HG02870 (cell line): ENCODE results near the gene RIMBP2.

Experiments
- ATAC-seq: cut with Tn5 transposase; IDR thresholded peaks from one replicate; pipeline ENCODE4 v1.9.1; 2021; ENCODE audit warnings: mild to moderate bottlenecking, moderate library complexity; ENCODE audit not compliant: unreplicated experiment

Gene RIMBP2

DNA sequence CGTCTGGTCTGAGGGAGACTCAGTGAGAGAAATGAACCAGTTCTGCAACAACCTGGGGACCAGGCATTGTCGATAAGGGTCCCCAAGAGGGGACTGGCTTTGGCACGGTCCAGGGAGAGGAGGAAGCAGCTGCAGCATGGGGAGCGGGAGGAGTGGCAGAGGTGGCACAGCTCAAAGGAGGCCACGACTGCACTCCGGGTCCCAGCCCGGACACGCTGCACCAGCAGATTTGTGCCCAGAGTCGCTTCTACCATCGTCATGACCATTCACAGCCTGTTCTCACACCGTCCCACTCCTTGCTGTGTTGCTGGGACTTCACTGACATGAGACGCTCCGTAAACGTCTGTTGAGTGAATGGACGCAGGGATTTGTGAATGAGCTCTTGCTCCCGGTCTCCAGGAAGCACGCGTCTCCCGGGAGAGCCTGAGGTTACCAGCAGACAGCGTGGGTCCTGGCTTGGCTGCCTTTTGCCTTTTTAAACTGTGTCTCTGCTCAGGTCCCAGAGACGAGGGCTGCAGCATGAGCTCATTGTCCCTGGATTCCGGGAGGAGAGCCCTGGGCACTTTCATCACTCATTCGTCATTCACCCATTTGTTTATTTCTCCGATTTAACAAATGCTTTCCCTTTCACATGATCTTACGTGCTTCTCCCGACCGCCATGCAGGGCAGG lies 241.4 kb downstream of the RIMBP2 start:
- no peak for ATAC-seq

- no peak for ATAC-seq
Measured at GRCh38 chr12:130473266-130473665, 242.8 kb downstream of the RIMBP2 start.

GRCh38 chr12:130470969-130471368 lies 245.1 kb downstream of the RIMBP2 start:
- ATAC-seq = no peak

DNA sequence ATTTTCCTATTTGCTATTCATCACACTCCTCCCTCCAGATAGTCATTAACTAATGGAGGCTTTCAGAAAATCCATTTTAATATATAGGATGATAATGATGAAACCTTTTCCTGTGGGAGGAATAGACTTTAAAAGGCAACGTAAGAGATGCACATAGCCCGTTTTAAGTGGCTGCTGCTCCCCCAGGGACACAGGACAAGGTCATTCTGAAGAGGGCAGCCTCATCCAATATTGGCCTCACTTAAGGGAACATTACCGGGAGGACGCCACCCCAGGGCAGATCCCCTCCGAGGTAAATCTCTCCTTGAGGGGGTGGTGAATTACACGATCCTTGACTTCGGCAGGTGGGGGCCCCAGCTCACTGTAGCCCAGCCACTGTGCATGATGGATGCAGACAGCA lies 246.5 kb downstream of the RIMBP2 start:
- ATAC-seq = no peak

GRCh38 chr12:130468700-130469245 lies 247.3 kb downstream of the RIMBP2 start:
- no peak for ATAC-seq

DNA sequence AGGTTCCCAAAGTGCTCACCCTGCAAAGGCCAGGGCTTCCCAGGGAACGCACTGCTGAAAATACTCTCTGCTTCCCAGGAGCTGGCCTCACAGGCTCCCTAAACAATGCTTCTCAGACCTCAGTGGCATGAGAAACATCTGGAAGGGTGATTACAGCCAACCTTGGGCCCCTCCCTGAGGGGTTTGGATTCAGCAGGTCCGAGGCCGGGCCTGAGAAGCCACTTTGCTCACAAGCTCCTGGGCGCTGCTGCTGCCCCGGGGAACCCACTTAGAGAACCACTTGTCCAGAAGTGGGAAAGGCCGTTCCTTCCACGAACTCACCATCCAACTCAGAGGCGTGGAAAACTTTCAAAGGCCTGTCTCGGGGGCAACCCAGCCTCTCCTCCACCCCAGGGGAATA lies 247.9 kb downstream of the RIMBP2 start:
- ATAC-seq = no peak

DNA sequence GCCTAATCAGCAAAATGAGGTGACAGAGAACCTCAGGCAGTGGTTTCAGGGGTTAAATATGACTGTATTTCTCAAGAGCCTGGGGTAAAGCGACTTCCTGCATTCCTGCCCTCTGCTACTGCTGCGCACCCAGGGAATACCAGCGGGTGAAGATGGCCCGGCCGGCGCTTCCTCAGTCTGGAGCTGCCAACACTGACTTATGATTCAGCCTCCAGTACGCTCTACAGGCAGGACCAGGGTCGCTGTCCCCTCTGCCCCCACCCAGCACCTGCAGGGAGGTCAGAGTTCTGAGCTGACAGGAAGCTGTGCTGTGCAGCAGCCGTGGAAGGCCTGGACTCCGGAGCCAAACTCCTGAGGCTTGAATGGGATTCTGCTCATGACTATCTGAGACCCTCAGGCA lies 250.5 kb downstream of the RIMBP2 start:
- ATAC-seq = no peak

- no peak for ATAC-seq
Measured at GRCh38 chr12:130465046-130465445, 251.1 kb downstream of the RIMBP2 start.

DNA sequence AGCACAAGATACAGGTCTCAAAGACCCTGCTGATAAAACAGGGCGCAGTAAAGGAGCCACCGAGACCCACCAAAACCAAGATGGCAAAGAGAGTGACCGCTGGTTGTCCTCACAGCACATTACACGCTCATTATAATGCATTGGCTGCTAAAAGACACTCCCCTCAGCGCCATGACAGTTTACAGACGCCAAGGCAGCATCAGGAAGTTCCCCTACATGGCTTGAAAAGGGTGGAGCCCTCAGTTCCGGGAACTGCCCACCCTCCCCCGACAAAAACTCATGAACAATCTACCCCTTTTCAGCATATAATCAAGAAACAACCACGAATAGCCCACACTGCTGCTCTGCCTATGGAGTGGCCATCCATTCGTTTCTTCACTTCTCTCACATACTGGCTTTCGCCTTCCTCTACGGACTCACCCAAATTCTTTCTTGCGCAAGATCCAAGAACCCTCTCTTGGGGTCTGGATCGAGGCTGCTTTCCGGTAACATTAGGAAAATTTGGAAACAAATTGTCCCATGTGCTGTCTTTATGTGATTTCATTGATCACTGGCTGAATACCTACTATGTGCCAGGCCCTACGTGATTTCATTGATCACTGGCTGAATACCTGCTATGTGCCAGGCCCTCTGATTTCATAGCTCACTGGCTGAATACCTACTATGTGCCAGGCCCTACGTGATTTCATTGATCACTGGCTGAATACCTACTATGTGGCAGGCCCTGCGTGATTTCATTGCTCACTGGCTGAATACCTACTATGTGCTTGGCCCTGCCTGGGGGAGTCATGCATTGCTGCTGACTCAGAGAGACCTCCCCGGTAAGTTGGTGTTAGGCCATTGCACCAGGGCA lies 252.1 kb downstream of the RIMBP2 start:
- no peak for ATAC-seq

DNA sequence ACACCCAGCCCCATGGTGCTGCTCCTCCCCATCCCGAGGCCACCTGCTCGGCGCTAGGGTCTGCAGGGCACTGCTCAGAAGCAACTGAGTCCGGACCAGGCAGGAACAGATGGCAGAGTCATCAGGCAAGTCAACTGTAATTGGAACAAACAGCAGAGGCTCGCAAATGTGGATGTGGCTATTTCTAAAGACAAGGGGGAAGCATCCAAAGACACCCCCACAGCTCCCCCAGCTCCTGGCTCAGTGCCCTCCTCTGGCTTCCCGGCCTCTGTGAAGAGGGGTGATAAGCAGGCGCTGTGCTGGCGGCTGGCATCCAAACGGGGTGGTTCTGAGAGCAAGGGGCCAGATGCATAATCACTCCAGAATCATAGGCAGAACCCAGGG lies 252.8 kb downstream of the RIMBP2 start:
- no peak for ATAC-seq

- ATAC-seq = no peak
Measured at GRCh38 chr12:130462558-130463274, 253.4 kb downstream of the RIMBP2 start.

- ATAC-seq = no peak
Measured at GRCh38 chr12:130461839-130462557, 254.1 kb downstream of the RIMBP2 start.

DNA sequence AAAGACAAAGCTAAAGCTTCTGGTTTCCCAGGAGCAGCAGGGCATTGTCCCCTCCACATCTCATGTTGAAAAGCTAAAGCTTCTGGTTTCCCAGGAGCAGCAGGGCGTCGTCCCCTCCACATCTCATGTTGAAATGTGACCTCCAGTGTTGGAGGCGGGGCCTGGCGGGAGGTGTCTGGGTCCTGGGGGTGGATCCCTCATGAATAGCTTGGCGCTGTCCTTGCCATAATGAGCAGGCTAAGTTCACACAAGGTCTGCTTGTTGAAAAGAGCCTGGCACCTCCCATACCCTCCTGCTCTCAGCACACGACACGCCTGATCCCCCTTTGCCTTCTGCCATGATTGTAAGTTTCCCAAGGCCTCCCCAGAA lies 254.7 kb downstream of the RIMBP2 start:
- ATAC-seq = no peak

GRCh38 chr12:130460611-130461446 lies 255.3 kb downstream of the RIMBP2 start:
- ATAC-seq = no peak

GRCh38 chr12:130459916-130460315 lies 256.2 kb downstream of the RIMBP2 start:
- ATAC-seq = no peak

DNA sequence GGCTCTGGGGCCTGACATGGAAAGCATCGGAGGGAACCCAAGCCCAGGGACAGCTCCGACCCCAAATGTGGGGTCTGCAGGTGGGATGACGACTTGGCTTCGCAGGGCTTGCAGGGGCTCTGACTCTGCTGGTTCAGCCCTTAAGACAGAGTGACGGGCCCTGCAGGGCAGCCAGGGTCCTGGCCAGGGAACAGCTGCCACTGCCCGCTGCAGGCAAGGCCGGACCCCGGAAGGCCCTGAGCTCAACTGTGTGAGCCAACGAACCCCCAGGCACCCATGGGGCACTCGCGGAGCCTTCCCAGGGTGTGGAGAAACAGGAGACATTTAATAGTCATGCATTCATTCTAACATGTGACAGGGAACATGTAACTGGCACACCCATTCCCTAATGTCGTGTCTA lies 257.8 kb downstream of the RIMBP2 start:
- ATAC-seq = no peak

DNA sequence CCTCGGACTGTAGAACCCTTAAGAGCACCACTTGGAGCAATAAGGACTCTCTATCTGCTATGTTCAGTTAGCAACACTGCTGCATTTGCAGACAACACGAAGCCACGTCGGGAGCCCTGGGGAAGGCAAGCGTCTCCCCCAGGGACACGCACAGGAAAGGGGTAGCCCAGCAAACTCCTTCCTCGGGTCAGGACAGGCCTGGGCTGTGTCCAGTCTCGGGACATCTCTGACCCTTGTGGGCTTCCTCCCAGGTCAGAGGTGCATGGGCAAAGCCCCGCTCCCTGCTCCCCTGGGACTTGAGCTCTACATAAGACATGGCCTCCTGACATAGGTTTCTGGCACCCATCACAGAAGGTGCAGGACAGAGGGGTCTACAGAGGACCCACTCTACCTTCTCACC lies 258.9 kb downstream of the RIMBP2 start:
- no peak for ATAC-seq

DNA sequence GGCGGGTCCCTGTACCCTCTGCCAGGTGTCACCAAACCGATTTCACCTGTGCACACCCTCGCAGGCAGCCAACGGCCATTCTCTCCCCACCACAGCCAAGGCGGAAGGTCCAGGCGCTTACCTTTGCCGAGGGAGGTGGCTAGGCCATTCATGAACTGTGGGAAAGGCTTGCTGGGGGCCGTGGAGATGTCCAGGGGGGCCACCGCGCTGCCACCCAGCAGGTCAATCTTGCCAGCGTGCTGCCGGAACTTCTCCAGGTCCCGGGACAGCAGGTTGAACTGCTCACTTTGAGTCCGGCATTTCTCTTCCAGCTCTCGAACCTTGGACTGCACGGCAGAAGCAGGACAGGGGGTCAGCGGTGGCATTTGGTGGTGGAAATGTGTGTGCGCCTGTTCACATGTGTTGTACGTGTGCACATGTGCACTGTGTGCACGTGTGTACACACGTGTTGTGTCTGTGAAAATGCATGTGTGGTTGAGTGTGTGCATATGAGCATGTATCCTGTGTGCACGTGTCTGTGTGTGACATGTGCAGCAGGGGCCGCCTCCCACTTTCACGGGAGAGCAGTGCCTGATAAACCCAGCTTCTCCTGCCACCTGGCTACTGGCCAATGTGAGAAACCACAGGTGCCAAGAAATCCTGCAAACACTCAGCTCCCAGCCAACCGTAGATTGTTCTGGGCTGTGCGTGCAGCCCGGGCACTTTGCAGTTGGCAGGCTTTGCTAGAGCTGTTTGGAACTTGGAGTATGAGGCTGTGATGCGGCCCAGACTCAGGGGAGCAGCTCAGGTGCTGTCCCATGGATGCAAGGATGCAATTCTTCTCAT lies 259.5 kb downstream of the RIMBP2 start:
- ATAC-seq = no peak

- no peak for ATAC-seq
Measured at GRCh38 chr12:130455161-130455560, 260.9 kb downstream of the RIMBP2 start.
